Globus pallidus (tissue), 1 donor: ENCODE measurements around the gene JMJD4.

Source experiments
- DNase-seq: peaks from one replicate; pipeline ENCODE4 v3.0.0-alpha.2; 2015; ENCODE audit warnings: low spot score

Gene JMJD4

GRCh38 chr1:227734856-227735538, at the start of gene JMJD4, which contains the start of gene SNAP47:
JMJD4 (minus strand) TSS chr1:227735302; CDS start chr1:227735273, 29 bp downstream.
SNAP47 (plus strand) TSS chr1:227735435; CDS start chr1:227747737, 12,302 bp downstream.
- DNase-seq: peak; percentile 82

GRCh38 chr1:227782226-227782625, 47.1 kb upstream of the JMJD4 start:
- DNase-seq: no peak

- DNase-seq: no peak
Observed at GRCh38 chr1:227781314-227781930, 46.3 kb upstream of the JMJD4 start.

- DNase-seq: no peak
Observed at GRCh38 chr1:227780101-227781044, 45.3 kb upstream of the JMJD4 start.

- DNase-seq: no peak
Observed at GRCh38 chr1:227779685-227780084, 44.6 kb upstream of the JMJD4 start.

- no peak for DNase-seq
Observed at GRCh38 chr1:227779021-227779441, 43.9 kb upstream of the JMJD4 start.

GRCh38 chr1:227778401-227778947, 43.4 kb upstream of the JMJD4 start:
- DNase-seq: no peak

GRCh38 chr1:227777646-227778045, 42.5 kb upstream of the JMJD4 start:
- no peak for DNase-seq

- no peak for DNase-seq
Observed at GRCh38 chr1:227777156-227777555, 42.1 kb upstream of the JMJD4 start.

- DNase-seq: no peak
Observed at GRCh38 chr1:227776331-227776771, 41.2 kb upstream of the JMJD4 start.

- no peak for DNase-seq
Observed at GRCh38 chr1:227775841-227776240, 40.7 kb upstream of the JMJD4 start.

- no peak for DNase-seq
Observed at GRCh38 chr1:227774821-227775661, 39.9 kb upstream of the JMJD4 start.

GRCh38 chr1:227774051-227774731, 39.1 kb upstream of the JMJD4 start:
- DNase-seq: no peak

- DNase-seq: no peak
Observed at GRCh38 chr1:227773558-227773957, 38.5 kb upstream of the JMJD4 start.

GRCh38 chr1:227771771-227772170, 36.7 kb upstream of the JMJD4 start:
- no peak for DNase-seq

GRCh38 chr1:227771326-227771725, 36.2 kb upstream of the JMJD4 start:
- DNase-seq: no peak

- no peak for DNase-seq
Observed at GRCh38 chr1:227770812-227771211, 35.7 kb upstream of the JMJD4 start.

- no peak for DNase-seq
Observed at GRCh38 chr1:227769936-227770494, 34.9 kb upstream of the JMJD4 start.

- no peak for DNase-seq
Observed at GRCh38 chr1:227769047-227769935, 34.2 kb upstream of the JMJD4 start.
